GM18520 (cell line): ENCODE measurements around the gene IVNS1ABP.

Source experiments
- ATAC-seq: cut with Tn5 transposase; IDR thresholded peaks from one replicate; pipeline ENCODE4 v1.9.1; 2021; ENCODE audit not compliant: unreplicated experiment

The IVNS1ABP gene

DNA sequence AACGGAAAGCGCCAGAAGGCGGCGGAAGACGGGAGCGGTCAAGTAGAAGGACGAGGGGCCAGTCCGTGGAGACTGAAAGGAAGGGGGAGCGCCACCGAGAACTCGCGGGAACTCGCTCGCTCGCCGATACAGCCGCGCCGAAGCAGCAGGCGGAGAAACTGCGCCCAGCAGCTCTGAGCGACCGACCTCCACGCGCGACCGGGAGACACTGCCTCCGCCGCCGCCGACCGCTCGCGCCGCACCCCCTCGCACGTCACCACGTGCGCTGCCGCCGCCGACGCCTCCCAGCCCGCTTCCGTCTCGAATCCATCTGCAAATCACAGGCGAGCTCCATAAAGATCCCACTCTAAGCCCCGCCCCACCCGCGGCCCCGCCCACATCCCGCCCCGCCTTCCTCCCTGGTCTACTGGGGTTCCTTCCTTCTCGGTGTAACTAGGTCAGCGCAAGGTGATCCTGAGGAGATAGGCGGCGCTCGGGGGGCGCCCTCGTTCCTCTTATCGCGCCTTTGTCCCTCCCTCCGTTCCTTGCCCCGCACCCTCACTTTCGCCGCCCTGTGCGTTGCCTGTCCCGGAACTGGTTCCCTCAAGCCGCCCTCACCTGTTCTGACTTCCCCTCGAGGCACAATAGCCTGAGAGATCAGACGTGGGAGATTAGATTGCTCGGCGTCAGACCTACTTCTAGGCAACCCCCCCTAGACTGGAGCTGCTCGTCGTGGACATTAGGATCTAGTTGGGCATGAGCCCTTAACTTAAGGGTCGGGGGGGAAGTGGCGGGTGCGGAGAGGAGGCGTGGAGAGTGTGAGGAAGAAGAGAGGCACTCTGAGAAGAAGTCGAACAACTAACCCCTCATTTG is at the start of gene IVNS1ABP:
TSS of gene IVNS1ABP (minus strand) at position 210 of the 852 bp plus-strand sequence. CDS start 7,750 bp downstream, outside the sequence.
- ATAC-seq, result peak; percentile 55

DNA sequence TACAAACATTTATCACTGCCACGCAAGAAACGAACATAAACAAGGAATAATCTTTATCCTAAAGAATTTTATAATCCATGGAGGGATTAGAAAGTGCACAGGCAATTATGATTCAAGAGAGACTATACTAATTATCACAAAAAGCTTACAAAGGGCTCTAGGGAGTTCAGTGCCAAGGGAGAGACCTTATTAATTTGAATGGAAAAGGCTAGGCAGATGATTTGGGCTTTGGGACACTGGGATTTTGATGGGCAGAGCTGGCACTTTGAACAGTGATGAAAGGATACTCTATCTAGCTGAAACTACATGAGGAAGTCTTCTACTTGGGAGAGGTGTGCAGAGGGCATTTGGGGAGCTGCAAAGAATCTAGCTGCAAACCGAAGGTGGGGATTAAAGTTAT is 48.9 kb upstream of the IVNS1ABP start:
- no peak for ATAC-seq

DNA sequence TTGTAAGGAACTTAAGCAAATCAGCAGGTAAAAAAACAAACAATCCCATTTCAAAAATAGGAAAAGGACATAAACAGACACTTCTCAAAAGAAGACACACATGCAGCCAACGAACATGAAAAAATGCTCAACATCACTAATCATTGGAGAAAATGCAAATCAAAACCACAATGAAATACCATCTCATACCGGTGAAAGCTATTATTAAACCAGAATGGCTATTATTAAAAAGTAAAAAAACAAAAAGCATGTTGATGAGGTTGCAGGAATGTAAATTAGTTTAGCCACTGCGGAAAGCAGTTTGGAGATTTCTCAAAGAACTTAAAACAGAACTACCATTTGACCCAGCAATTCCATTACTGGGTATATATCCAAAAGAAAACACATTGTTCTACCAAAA is 47.5 kb upstream of the IVNS1ABP start:
- peak; percentile 62 for ATAC-seq

DNA sequence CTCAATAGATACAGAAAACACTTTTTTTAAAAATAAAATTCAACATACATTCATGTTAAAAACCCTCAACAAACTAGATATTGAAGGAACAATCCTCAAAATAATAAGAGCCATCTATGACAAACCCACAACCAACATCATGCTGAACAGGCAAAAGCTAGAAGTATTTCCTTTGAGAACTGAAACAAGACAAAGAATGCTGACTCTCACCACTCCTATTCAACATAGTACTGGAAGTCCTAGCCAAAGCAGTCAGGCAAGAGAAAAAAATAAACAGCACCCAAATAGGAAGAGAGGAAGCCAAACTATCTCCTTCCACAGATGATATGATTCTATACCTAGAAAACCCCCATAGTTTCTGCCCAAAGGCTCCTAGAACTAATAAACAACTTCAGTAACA is 46.2 kb upstream of the IVNS1ABP start:
- ATAC-seq, result no peak

DNA sequence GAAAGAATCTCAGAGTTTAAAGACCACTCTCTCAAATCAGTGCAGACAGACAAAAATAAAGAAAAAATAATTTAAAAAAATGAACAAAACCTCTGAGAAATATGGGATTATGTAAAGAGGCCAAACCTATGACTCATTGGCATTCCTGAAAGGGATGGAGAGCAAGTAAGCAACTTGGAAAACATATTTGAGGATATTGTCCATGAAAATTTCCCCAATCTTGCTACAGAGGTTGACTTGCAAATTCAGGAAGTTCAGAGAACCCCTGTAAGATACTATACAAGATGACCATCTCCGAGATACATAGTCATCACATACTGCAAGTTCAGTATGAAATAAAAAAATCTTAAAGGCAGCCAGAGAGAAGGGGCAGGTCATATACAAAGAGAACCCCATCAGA is 43.7 kb upstream of the IVNS1ABP start:
- ATAC-seq, result no peak

DNA sequence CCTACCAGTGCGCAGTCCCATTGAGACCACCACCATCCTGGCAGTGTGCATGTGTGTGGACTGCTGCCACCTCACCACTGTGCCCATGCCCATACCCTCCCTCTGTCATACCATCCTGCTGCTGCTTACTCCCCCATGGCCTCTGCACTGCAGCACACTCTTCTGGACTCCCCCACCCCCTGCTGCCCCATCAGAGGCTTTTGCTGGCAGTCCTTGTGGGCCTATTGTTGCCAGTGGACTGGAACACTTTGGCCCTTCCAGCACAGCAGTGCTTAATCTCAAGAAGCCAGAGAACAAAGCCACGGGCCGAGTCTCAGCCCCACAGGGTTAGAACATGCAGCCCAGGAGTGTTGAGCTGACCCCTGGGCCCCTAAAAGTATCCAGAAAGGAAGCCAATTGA is 41.9 kb upstream of the IVNS1ABP start:
- ATAC-seq, result no peak

DNA sequence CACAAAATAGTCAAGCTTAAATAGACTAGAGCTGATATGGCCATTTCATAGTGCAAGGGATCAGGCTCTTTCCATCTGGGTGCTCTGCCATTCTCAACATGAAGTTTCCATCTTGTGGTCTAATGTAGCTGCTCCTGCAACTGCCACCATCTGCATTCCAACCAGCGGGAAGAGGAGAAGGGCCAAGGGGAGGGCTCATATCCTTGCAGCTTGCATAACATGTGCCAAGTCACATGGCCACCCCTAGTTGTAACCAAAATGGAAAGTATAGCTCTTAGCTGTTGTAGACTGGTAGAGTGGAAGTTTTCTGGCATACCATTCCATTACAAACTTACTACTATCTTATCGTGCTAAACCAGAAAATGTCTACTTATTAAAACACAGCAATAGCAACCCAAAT is 38.9 kb upstream of the IVNS1ABP start:
- ATAC-seq, result no peak

DNA sequence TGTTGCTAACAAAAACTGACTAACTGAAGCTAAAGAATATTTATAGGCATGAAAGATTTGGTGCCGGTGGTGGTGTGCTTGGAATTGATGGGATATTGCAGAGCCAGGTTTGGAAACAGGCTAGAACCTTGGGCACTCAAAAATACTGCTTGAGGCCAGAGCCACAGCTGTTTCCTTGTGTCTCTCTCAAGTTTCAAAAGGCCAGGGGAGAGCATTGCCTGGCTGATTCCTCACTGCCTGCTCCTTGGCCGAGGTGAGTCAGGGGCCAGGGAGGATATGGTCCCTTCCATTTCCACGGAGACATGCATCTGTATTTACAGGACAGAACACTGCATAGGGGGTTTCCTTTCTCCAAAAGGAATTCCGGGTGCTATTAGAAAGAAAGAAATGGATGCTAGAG is 36.1 kb upstream of the IVNS1ABP start:
- no peak for ATAC-seq

DNA sequence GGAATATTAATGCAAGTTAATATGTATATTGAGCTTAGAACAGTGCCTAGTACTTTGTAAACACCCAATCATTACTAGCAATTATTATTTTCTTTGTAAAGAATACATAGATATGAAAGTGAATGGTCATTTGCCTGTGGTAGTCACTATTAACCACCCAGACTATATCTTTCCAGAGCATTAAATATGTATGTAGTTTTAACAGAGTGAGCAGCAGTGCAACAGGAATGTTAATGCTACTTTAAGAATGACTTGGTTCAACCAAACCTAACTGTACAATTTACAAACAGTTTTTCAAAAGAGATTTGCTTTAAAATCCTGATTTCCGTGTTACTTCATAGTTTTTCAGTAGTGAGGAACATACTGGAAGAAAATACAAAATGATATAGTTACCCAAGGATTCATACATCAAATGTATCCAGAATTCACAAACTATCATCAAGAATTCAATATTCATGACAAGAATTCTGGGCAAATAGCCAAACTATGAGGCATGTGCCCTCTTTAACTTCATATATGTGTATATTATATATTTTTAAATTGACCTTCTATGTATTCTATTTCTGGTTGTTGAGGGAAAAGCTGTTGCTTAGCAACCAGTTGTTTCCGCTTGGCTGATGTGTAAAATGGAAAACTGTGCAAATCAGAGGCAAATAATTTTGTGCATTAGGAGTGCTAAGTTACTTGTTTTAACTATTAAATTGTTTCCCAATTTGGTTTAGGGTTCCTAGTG is 34.9 kb upstream of the IVNS1ABP start:
- ATAC-seq, result no peak

DNA sequence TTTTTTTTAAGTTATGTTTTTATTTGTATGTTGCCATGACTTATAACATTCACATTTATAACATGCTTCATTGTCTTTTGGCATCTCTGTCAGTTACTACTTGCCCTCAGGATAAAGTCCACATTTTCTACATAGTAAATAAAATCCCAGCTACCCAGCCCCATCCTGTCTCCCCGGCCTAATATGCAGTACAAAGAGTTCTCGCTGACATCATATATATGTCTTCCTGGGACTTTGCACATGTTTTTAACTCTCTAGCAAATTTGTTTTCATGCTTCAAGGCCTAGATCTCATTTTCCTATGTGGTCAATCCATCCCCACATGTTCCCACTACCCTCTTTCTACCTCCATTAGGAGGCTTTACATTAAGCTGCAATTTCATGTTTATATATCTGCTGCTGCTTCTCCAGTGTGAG is 33.0 kb upstream of the IVNS1ABP start:
- no peak for ATAC-seq

DNA sequence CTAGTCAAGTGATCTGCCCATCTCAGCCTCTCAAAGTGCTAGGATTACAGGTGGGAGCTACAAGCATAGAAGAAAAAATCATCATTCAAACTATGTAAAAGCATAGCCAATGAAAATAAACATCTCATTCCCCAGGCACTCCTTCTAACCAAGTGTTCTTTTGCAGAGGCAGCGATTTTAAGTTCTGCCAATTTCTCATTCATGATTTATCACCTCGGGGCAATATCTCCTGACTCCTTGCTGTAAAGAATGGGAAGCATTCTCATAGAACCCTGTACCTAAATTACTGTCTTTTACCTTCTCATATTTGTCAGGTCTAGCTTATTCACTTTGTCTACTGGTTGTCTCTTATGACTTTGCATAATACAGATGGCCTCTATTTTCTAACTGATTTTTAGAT is 32.5 kb upstream of the IVNS1ABP start:
- ATAC-seq, result no peak

DNA sequence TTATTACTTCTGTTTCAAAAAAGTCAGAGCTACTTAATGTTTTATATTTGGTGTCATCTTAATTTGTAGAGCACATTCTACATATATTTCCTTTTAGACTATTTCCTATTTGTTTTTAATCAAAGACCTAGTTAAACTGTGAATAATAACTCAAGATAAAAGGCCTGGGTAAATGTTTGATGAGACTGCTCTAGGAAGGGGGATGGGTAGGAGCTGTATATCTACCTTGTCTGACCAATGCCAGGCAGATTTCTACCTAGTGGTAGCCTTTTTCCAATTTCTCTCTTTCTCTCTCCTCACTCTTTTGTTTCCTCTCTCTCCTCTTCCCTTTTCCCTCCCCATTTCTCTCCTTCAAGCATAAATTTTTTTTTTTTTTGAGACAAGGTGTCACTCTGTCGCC is 31.9 kb upstream of the IVNS1ABP start:
- ATAC-seq, result no peak

DNA sequence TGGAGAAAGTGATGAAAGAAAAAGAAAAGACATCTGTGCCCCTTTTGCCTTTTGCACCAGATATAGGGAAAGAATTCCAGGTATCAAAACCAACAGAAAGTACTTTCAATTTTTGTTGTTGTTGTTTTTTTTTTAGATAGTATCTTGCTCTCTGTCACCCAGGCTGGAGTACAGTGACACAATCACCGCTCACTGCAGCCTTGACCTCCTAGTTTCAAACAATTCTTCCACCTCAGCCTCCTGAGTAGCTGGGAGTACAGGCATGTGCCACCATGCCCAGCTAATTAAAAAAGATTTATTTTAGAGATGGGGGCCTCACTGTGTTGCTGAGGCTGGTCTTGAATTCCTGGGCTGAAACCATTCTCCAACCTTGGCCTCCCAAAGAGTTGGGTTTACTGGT is 31.3 kb upstream of the IVNS1ABP start:
- ATAC-seq, result no peak

DNA sequence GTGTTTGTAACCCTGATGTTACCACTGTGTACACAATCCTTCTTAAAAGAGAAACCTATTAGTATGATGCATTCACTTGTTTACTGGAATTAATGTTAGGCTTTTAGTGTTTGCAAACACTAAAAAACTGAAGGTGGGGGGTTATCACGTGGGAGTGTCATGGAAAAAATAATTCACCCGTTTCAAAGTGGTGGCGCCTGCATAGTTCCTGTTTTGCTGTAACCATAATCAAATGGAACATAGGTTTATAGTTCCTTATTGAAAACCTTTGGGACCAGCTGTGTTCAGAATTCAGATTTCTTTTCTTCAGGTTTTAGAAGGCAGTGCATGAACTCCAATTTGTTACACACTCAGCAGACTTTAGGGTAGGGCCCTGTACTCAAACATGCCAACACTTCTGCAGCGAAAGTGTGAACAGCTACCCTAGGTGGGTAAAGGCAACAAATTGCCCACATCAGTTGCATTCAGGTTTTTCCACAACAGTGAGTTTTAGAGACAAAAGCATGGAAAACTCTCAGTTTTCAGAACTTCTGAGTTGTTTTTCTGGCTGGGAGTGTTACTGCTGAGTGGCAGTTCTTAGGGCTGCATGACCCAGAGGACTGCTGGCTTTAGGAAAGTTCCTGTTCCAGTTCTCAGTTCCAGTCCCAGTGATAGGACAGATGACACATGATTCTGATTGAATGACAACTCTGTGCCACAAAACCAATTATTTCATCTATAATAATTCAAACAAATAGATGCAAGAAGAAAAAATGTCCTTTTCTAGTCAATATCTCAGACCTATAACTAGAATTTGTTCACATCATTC is 29.1 kb upstream of the IVNS1ABP start:
- ATAC-seq, result no peak

DNA sequence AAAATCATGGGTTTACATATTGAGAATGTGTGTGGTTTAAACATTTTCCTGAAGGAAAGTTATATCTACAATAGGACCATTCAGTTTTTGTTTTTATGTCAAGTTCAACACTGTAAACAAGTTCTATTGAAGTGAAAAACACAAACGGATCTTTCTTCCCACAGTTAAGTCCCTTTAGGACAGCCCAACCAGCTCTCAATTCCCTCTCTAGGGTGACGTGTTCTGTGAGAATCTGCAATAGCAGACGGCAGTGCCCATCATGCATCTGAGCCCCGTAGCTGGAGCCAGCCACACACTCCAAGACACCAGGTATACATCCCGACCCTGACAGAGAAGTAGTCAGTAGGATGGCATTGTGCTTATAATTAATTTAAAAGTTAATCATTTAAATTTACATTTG is 26.3 kb upstream of the IVNS1ABP start:
- no peak for ATAC-seq

DNA sequence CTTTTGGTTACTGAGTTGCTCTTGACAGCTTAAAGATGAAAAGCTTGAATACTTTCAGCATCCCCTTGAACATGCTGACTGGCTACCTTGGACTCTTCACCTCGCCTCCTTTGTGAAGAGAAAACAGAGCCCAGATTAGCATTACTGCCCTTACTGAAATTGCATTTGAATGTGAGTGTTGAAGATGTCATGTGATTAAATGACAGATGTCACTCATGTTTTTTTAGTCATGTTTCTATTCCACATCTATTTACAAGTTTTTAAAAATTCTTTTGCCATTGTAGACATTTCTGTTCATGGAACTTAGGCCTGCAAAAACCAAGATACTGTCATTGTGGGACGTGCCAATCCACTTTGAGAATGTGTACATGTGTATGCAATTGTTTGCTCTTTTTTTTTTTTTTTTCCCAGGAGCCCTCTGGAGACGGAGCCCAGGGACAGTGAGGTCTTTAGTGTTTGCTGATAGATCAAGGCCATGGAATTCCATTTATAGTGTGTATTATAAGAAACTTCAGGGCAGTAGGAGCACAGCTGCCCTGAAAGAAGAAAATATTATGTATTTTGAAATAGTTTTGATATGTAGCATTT is 25.7 kb upstream of the IVNS1ABP start:
- ATAC-seq, result no peak

DNA sequence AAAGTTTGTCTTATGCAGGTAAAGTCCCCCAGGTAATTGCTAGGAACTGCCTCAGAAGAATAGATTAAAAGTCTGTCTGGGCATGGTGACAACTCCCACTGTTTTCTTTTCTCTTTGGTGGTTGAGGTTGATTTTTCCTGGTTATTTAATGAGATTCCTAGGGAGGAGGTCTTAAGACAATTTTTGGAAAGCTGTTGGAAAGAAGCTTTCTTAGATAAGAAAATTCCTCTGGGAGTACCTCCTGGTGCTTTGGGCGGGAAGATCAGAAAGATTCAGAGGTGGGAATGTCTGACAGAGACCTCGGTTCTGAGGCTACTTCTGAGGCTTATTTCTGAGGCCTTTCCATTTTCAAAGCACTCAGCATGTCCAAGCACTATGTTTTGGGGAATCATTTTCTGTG is 25.0 kb upstream of the IVNS1ABP start:
- ATAC-seq, result no peak

DNA sequence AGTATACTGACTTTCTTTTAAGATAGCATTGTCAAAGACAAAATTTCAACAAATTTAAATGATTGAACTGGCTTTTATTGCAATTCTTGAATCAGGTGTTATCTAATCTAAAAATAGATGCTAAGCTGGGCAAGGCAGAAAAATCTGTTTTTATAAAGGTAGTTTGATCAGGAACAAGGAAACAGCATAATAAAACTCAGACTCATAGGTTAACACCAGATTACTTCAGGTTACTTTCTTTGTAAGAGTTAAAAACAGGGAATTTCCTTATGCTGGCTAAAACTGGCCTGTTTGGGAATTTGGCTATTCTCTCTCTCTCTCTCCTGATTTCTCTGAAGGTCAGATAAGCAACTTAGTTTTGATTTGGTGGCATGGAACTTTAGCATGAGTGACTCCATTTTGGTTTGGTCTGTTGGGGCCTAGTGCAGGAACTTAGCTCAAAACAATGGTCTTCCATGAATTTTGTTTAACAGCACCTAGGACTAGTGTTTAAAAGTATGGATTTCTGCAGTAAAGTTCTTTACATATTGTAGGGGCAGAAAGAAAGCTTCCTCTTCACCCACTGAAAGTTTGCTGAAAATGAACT is 24.2 kb upstream of the IVNS1ABP start:
- ATAC-seq, result no peak

DNA sequence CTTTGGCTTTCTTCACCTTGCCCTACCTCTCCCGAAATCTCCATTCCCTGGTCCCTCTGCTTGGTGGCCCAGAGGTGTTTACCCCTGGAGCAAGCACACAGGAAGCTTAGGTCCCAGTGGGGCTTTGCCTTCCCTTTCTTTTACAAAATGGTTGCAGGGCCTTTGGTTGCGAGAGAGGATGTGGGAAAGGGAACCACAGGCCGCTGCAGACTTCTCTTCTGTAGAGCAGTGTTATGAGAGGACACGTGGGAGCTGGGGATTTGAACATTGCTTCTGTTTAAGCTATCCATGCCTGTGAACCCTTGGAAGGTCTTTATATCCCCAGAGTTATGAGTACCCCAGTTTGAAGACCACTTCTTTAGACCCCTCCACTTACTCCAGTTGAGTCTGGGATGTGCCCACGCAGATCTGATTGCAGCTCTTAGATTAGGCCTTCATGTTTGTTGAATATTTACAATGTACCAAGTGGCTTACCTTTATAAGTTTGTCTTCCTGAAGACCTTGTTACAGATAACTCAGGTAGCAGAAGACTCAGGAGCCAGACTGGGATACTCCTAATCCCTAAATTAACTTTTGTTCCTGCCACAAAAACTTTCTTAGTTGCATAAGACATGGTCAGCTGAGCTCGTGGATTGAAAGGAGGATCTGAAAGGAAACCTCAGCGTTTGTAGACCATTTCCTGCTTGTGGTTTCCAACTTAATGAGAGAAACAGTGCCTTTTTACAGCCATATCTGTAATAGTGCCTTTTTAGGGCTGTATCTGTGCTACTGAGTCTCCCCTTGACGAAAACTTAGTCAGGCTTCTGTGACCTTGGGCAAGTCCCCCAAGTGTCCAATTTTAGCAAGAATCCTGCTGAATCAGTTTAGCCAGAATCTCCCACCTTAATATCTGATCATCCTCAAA is 21.9 kb upstream of the IVNS1ABP start:
- ATAC-seq, result peak; percentile 96

DNA sequence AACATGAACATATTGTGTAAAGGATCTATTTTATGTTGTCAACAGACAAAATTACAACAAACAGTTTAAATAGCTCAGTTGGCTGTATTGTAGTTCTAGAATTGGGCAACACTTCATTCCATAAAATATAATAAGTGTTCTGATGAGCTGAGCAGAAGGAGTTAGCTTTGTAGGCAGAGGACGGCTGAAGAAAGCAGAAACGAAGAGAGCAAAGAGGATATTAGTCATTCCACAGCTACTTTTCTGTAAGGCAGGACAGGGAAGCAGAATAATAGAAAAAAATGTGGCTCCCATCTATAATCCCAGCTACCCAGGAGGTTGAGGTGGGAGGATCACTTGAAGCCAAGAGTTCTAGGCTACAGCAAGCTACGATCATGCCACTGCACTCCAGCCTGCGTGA is 20.2 kb upstream of the IVNS1ABP start:
- ATAC-seq, result no peak
